Measurements from ENCODE around the gene ARL9. TPM values are rescaled to one million over a fixed set of nuclear protein-coding genes. Genes with fewer than 3 reads are reported as not detected.

Gene ARL9
- total RNA-seq, 1 donor, result 0.09 TPM

DNA sequence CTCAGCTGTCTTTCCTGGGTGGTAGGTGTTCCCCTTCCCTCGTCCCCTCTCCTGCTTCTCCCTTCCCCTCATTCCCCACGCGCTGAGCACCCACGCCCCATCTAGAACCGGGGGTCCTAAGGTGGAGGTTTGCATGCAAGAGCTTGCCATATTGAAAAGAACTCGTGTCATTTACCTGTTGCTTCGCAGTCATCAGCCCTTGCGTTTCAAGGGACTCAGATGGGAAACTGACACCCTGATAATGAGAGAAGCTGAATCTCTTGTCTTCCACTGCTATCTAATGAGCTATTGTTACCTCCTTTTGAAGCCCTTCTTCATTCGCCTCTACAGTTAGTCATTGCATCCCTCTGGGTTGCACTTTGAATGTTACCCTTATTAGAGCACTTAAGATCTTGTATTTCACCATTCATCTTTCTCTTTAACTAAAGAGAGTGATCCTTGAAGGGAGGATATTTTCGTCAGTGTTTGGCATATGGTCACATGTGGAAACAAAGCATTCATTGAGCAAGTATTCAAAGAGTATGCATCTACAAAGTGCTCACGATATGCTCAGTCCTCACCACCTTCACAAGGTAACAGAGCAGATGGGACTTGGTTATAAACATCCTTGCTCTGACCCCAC, 25.7 kb downstream of the ARL9 start:
- no peak for DNase-seq (ENCODE audit: low read depth)
- H3K4me3 ChIP-seq (ENCODE audit: low read depth, low read length), result peak overlapping the region; percentile 67
- TF ChIP-seq, protein P1, sequence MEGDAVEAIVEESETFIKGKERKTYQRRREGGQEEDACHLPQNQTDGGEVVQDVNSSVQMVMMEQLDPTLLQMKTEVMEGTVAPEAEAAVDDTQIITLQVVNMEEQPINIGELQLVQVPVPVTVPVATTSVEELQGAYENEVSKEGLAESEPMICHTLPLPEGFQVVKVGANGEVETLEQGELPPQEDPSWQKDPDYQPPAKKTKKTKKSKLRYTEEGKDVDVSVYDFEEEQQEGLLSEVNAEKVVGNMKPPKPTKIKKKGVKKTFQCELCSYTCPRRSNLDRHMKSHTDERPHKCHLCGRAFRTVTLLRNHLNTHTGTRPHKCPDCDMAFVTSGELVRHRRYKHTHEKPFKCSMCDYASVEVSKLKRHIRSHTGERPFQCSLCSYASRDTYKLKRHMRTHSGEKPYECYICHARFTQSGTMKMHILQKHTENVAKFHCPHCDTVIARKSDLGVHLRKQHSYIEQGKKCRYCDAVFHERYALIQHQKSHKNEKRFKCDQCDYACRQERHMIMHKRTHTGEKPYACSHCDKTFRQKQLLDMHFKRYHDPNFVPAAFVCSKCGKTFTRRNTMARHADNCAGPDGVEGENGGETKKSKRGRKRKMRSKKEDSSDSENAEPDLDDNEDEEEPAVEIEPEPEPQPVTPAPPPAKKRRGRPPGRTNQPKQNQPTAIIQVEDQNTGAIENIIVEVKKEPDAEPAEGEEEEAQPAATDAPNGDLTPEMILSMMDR (IDR thresholded peaks at IDR 0.05; ENCODE audit: insufficient read depth, low read length), result no peak

DNA sequence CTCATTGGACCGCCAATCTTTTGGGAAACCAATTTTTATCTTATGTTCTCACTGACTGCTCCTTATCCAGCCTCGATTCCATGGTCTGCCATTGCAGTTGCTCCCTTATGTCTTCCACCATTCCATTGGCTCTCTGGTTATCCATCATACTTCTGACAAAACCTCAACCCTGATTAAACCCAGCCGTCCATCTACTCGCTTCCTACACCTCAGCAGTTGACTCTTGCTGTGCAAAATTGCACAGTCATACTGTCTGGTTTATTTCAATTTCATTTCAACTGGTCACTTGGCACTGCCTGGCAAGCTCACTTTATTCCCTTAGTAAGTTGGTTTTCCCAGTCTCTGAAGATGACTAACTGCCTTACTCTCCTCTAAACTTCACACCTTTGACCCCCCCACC, 26.2 kb downstream of the ARL9 start:
- DNase-seq (ENCODE audit: low read depth), result peak; percentile 29
- no peak overlapping the region for H3K4me3 ChIP-seq (ENCODE audit: low read depth, low read length)
- TF ChIP-seq, protein P1 (IDR thresholded peaks at IDR 0.05; ENCODE audit: insufficient read depth, low read length), result no peak

DNA sequence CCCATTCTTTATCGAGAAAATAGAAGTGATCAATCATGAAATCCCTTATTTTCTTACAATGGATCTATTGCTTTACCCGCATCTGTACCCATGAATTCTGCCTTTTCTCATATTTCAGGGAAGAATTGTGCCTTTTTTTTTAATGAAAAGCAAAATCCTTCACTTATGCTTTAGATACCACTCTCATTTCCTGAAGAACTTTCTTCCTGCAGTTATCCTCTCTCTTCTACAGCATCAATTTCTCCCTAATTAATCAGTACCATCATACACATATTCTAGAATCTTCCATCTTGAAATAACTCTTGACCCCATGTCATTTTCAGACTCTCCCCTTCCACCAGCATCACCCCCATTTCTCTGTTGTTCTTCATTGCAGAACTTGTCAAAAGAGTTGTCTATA, 26.6 kb downstream of the ARL9 start:
- H3K4me3 ChIP-seq (ENCODE audit: low read depth, low read length), result no peak overlapping the region
- TF ChIP-seq, protein P1 (IDR thresholded peaks at IDR 0.05; ENCODE audit: insufficient read depth, low read length), result no peak
- no peak for DNase-seq (ENCODE audit: low read depth)

DNA sequence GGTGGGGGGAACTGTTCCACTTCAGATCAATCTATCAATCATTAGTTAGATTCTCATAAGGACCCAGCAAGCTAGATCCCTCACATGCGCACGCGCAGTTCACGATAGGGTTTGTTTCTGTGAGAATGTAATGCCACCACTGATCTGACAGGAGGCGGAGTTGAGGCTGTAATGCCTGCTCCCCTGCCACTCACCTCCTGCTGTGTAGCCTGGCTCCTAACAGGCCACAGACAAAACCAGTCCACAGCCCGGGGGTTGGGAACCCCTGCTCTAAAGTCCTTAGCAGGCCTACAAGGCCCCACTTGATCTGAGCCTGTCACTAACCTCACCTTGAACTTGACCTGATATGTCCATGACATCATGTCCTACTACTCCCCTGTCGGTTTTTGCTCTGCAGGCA, 30.3 kb downstream of the ARL9 start:
- no peak for DNase-seq (ENCODE audit: low read depth)
- TF ChIP-seq, protein P1 (IDR thresholded peaks at IDR 0.05; ENCODE audit: insufficient read depth, low read length), result no peak
- H3K4me3 ChIP-seq (ENCODE audit: low read depth, low read length), result no peak overlapping the region

DNA sequence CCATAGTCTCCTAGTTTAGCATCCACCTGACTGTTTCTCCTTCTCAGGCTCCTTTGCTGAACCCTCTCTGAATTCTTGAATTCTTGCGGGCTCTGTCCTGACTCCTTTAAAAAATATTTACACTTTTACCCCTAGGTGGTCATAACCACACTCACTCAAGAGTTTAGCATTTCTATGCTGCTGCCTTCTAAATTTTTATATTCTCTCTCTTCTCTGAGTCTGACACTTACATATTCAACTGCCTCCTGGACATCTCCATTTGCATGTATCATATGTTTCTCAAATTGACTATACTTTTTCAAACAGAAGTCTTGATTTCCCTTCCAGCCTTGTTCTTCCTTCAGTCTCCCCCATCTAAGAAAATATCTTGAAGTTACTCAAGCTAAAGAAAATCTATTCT, 31.6 kb downstream of the ARL9 start:
- TF ChIP-seq, protein P1 (IDR thresholded peaks at IDR 0.05; ENCODE audit: insufficient read depth, low read length), result no peak
- no peak overlapping the region for H3K4me3 ChIP-seq (ENCODE audit: low read depth, low read length)
- DNase-seq (ENCODE audit: low read depth), result no peak

DNA sequence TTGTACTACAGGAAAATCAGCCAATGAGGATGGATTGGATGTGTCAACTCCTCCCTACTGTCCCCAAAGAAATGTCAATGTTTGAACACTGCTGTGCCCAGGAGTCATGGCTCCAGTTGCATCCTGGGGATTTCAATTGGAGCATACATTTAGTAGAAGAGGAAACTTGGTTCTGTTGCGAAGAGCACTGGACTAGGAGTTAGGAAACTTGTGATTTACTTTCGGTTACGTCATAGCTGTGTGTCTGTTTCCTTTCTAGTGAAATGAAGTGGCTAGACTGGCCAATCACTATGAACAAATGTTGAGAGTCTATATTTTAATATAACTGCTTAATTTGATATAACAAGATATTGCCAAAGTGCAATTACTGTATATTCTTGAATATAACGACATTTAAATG, 35.2 kb downstream of the ARL9 start:
- TF ChIP-seq, protein P1 (IDR thresholded peaks at IDR 0.05; ENCODE audit: insufficient read depth, low read length), result no peak
- H3K4me3 ChIP-seq (ENCODE audit: low read depth, low read length), result no peak overlapping the region
- no peak for DNase-seq (ENCODE audit: low read depth)

DNA sequence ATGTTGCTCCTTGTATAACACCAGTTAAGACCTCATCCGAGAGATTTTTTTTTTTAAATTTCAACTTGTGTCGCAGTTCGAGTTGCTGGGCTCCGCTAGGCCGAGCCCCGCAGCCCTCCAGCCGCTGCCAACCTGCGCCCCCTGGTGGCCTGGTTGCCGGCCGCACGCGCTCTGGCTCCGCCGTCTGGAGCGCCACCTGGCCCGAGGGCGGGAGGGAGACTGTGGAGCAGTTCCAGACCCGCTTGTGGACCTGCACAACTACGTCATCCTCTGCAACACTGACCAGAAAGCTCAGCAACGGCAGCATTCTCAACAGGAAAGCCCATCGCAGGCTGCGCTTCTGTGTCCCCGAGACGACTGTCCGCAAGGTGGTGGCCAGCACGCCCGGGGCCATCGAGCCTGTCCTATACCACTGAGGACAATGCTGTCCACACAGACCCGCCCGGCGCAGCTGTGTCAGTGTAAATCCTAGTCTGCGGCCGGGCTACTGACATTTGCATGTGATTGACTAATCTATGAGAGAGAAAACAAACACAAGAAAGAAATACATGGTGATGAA, 39.1 kb downstream of the ARL9 start:
- peak; percentile 70 for DNase-seq (ENCODE audit: low read depth)
- TF ChIP-seq, protein P1 (IDR thresholded peaks at IDR 0.05; ENCODE audit: insufficient read depth, low read length), result peak; percentile 78
- peak overlapping the region; percentile 52 for H3K4me3 ChIP-seq (ENCODE audit: low read depth, low read length)
